A549 treated with RU486 at 1 μM for 4 hours (cell line): ENCODE results near the gene SLC8A2. TPM values are rescaled to one million over a fixed set of nuclear protein-coding genes. Genes with fewer than 3 reads are reported as not detected.

Experiments
- total RNA-seq: library from RNA; stranded (reverse); fragments of 200-300 nt; extraction: Qiagen RNA extraction; gene quantifications from 5 replicates; pipeline ENCODE4 v1.2.3, GENCODE V29; 2022; ENCODE audit warnings: low read depth

Gene SLC8A2, protein sequence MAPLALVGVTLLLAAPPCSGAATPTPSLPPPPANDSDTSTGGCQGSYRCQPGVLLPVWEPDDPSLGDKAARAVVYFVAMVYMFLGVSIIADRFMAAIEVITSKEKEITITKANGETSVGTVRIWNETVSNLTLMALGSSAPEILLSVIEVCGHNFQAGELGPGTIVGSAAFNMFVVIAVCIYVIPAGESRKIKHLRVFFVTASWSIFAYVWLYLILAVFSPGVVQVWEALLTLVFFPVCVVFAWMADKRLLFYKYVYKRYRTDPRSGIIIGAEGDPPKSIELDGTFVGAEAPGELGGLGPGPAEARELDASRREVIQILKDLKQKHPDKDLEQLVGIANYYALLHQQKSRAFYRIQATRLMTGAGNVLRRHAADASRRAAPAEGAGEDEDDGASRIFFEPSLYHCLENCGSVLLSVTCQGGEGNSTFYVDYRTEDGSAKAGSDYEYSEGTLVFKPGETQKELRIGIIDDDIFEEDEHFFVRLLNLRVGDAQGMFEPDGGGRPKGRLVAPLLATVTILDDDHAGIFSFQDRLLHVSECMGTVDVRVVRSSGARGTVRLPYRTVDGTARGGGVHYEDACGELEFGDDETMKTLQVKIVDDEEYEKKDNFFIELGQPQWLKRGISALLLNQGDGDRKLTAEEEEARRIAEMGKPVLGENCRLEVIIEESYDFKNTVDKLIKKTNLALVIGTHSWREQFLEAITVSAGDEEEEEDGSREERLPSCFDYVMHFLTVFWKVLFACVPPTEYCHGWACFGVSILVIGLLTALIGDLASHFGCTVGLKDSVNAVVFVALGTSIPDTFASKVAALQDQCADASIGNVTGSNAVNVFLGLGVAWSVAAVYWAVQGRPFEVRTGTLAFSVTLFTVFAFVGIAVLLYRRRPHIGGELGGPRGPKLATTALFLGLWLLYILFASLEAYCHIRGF
- total RNA-seq, result 0.26 to 0.44 TPM (median 0.35 TPM) in 5 replicates

DNA sequence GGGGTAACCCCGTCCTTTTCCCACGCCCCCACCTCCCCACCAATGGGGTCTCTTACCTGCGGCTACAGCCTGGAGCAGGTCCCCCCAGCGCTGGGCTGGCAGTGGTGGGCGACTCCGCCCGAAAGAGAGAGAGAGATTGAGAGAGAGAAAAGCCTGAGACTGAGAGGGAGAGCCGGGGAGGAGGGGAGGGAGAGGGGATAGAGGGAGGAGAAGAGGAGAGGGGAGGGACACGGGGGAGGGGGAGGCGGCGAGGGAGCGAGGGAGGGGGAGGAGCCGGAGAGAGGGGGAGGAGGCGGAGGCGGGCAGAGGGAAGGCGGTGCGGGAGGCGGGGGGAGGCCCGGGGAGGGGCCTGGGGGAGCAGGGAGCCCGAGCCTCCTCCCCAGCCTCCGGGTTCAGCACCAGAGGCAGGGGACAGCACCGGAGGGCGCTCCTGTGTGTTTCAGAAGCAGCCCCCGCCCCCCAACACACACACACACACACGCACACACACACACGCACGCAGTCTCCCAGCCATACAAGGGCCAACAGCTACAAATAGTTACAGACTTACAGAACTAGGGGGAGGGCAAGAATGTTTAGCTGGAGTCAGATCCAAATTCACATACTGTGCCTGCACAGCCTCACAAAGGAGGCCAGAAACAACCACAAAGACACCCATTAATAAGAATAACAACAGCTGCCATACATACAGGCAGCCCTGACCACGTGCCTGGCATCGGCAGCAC is at the start of gene SLC8A2:
SLC8A2 (minus strand) TSS at position 161 of the 725 bp plus-strand sequence. CDS start 5,490 bp downstream, outside the sequence.

DNA sequence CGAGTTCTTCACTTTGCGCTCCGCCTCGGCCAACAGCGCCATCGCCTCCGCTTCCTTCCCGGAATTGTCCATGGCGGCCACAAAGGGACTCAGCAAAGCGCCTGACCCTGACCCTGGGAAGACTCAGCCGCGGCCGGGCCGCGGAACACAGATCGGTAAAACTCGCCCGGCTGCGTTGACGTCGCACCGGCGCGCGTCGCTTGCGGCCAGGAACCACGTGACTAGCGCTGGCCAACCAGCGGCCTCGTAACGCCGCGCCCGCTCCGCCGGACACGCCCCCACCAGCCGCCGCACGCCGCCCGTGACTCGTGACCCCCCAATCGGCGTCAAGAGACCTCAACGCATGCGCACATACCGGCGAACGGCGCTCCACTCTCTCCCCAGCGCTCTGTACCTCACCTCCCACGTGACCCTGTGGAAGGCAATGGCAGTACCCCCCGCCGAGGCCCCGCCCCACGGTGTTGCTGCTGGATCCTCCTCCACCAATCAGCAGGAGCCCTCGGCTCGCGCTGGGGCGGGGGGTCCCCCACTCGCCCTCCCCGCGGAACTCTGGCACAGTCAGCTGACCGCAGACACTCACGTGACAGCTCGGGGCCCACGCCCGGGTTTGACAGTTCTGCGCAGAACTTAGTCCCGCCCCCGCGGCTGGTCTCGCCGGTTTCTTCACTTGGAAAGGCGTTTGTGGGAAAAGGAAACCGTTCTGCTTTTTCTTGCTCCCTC is 43.3 kb upstream of the SLC8A2 start, which contains the start of gene NAPA:
NAPA (minus strand) TSS at position 195 of the 720 bp plus-strand sequence; CDS start at position 72, 123 bp downstream.

DNA sequence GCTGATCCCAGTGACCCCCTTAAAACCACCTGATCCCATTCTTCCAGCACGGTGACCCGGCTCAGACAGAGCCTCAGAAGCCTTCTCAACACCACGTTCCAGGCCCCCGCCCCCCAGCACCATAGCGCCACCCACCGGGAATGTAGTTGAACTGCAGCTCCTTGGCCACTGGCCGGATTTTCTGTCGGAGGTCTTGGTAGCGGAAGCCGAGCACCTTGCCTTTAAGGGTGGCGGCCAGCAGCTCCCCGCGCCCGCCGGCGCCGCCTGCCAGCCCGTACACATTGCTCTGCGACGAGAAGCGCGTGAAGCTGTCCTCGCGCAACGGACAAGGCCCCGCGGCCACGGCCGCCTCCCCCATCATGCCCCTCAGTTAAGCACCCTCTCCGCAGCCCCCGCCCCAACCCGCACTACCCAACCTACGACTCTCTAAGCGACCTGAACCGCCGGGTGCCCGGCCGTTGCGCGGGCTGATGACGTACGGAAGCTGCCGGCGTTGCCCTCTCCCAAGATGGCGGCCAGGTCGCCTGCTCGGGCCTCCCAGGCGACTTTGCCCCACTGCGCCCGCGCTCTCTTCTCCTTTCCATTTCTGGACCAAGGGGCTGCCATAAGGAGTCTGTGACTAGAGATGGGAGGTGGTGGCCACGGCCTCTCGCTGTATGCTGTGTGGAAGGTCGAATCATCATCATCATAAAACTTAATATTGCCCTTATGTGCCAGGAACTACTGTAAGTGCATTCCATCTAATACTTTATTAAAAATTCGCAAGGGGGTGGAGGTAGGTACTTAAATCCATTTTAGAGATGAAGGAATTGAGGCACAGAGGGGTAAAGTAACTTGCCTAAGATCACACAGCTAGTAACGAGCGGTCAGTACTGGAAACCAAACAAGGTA is 12.4 kb upstream of the SLC8A2 start, which contains the start of gene KPTN:
KPTN (minus strand) TSS at position 420 of the 891 bp plus-strand sequence; CDS start at position 361, 59 bp downstream.

DNA sequence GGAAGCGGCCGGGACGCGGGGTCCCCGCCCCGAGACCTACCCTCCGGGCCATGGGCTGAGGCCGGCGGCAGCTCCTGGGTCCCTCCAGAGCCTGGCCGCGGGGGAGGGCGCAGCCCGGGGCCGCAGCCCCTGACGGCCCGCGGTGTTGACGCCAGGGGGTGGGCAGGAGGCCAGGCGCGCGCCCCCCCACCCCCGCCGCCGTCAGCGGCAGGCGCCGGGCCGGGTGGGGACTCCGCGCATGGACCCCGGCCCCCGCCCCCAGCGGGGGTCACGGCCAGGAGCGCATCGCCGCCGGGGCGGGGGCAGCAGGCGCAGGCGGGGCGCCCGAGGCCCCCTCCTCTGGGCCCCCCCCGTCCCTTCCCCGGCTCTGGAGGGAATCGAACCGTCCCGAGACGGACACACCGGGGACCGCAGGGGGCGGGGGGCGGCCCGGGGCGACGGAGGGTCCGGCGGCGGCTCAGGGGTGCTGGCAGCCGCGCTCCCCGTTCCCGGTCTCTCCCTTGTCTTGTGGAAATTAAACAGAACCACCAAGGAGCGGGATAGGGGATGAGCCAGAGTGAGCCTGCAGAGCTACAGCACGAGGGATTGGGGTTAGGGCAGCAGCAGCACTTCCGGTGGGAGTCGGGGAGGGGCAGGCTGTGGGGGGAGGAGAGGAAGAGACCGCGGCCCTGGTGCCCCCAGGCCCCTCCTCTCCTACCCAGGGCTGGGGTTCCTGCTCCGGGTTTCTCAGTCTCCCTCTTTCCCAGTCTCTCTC is 52.5 kb downstream of the SLC8A2 start, which contains the start of gene MEIS3:
MEIS3 (minus strand) TSS at position 498 of the 754 bp plus-strand sequence; CDS start at position 52, 446 bp downstream.

Other genes with a start within 250 kb of the SLC8A2 start
- gene BBC3, start 240.7 kb downstream of the SLC8A2 start, total RNA-seq, result 19.6 to 36.3 TPM (median 29.0 TPM) in 5 replicates
- gene CCDC9, start 215.4 kb downstream of the SLC8A2 start, total RNA-seq, result 23.5 to 25.4 TPM (median 24.0 TPM) in 5 replicates
- gene INAFM1, start 197.0 kb downstream of the SLC8A2 start, total RNA-seq, result 3.9 to 11.7 TPM (median 10.7 TPM) in 5 replicates
- 0.91 to 2.3 TPM (median 1.9 TPM) in 5 replicates for gene C5AR1, start 162.0 kb downstream of the SLC8A2 start, total RNA-seq
- gene C5AR2, start 139.7 kb downstream of the SLC8A2 start, total RNA-seq, result 1.0 to 2.6 TPM (median 1.5 TPM) in 5 replicates
- gene DHX34, start 122.6 kb downstream of the SLC8A2 start, total RNA-seq, result 22.8 to 35.5 TPM (median 34.0 TPM) in 5 replicates
- 27.7 to 39.5 TPM (median 34.3 TPM) in 5 replicates for gene MEIS3, start 52.4 kb downstream of the SLC8A2 start, total RNA-seq
- gene KPTN, start 12.3 kb upstream of the SLC8A2 start, total RNA-seq, result 16.1 to 27.2 TPM (median 20.3 TPM) in 5 replicates
- gene NAPA, start 43.2 kb upstream of the SLC8A2 start, total RNA-seq, result 79.9 to 112 TPM (median 91.8 TPM) in 5 replicates
- not detected in 5 replicates for gene ZNF541, start 101.3 kb upstream of the SLC8A2 start, total RNA-seq
- 10.4 to 16.1 TPM (median 13.6 TPM) in 5 replicates for gene BICRA, start 137.2 kb upstream of the SLC8A2 start, total RNA-seq
- 107 to 145 TPM (median 121 TPM) in 5 replicates for gene EHD2, start 241.5 kb upstream of the SLC8A2 start, total RNA-seq